HepG2 (cell line): ENCODE measurements around the gene HIF1AN. TPM values are rescaled to one million over a fixed set of nuclear protein-coding genes. Genes with fewer than 3 reads are reported as not detected.
A peak's percentile ranks its signal among the peaks of the same experiment; 100 is the strongest.

Experiments
- HMG20B ChIP-seq: conservative IDR thresholded peaks from 2 replicates; pipeline ENCODE4 v1.6.1; 2016; ENCODE audit warnings: missing genetic modification reagents, missing compliant biosample characterization
- JDP2 ChIP-seq: sonication (generic); formaldehyde crosslinking; IDR thresholded peaks from 2 replicates; pipeline ENCODE4 v1.8.1; 2022; ENCODE audit warnings: missing genetic modification reagents, borderline replicate concordance
- NAIF1 ChIP-seq: sonication (generic); formaldehyde crosslinking; IDR thresholded peaks from 2 replicates; pipeline ENCODE4 v1.5.0; 2020; ENCODE audit warnings: mild to moderate bottlenecking, missing genetic modification reagents, borderline replicate concordance
- NFKB2 ChIP-seq: sonication (generic); formaldehyde crosslinking; IDR thresholded peaks from 2 replicates; pipeline ENCODE4 v1.4.0; 2020; ENCODE audit warnings: missing genetic modification reagents, borderline replicate concordance
- PAF1 ChIP-seq: IDR thresholded peaks from 2 replicates; pipeline ENCODE4 v1.6.1; 2016; ENCODE audit warnings: missing genetic modification reagents, missing compliant biosample characterization
- TOE1 ChIP-seq: sonication (generic); formaldehyde crosslinking; IDR thresholded peaks from 2 replicates; pipeline ENCODE4 v1.4.0; 2020; ENCODE audit warnings: mild to moderate bottlenecking, missing genetic modification reagents
- ZBTB1 ChIP-seq: sonication (generic); formaldehyde crosslinking; IDR thresholded peaks from 2 replicates; pipeline ENCODE4 v1.4.0; 2020; ENCODE audit warnings: missing genetic modification reagents, borderline replicate concordance
- ZNF207 ChIP-seq: fragments of 450-650 bp; IDR thresholded peaks from 2 replicates; pipeline ENCODE4 v1.6.1; 2016; ENCODE audit warnings: antibody characterized with exemption, borderline replicate concordance
- ZNF256 ChIP-seq: sonication (generic); formaldehyde crosslinking; conservative IDR thresholded peaks from 2 replicates; pipeline ENCODE4 v1.4.0; 2020; ENCODE audit warnings: missing genetic modification reagents
- ZNF460 ChIP-seq: sonication (generic); formaldehyde crosslinking; IDR thresholded peaks from 2 replicates; pipeline ENCODE4 v1.5.1; 2020; ENCODE audit warnings: missing genetic modification reagents, mild to moderate bottlenecking, borderline replicate concordance
- ZNF484 ChIP-seq: sonication (generic); formaldehyde crosslinking; IDR thresholded peaks from 2 replicates; pipeline ENCODE4 v1.5.1; 2020; ENCODE audit warnings: mild to moderate bottlenecking, low read depth, missing genetic modification reagents, borderline replicate concordance
- ZNF737 ChIP-seq: sonication (generic); formaldehyde crosslinking; IDR thresholded peaks from 2 replicates; pipeline ENCODE4 v1.5.0; 2020; ENCODE audit warnings: missing genetic modification reagents, mild to moderate bottlenecking, borderline replicate concordance
- polyA plus RNA-seq, 8 experiments: library from polyadenylated mRNA; depleted of rRNA in 3 of 8; stranded (reverse) in 7 of 8; unstranded in 1 of 8; fragments of >200 nt; fragmentation: Illumina TruSeq in 4 of 8; extraction: Trizol in 4 of 8; gene quantifications; 2 replicates each; pipeline versions ENCODE4 v1.2.1 to v1.2.3, GENCODE V29; 2011 to 2016; ENCODE audit warnings: low read depth in 4 of 8, missing spikeins in 1 of 8, mixed read lengths in 1 of 8; ENCODE audit not compliant: insufficient read depth in 1 of 8
- total RNA-seq, 5 experiments: library from RNA; depleted of rRNA; stranded (reverse); fragments of >200 nt; fragmentation: Illumina TruSeq; extraction: Trizol; gene quantifications; 2 replicates each; pipeline ENCODE4 v1.2.3, GENCODE V29; 2016; ENCODE audit warnings: low read depth in 1 of 5
- TF ChIP-seq, protein P1 (sequence below): sonication (generic); formaldehyde crosslinking; IDR thresholded peaks from 2 replicates; pipeline ENCODE4 v1.4.0; 2020; ENCODE audit warnings: mild to moderate bottlenecking, low read depth, missing genetic modification reagents
- TF ChIP-seq, protein P2 (sequence below): sonication (generic); formaldehyde crosslinking; IDR thresholded peaks from 2 replicates; pipeline ENCODE4 v1.5.0; 2020; ENCODE audit warnings: mild to moderate bottlenecking, missing genetic modification reagents
- TF ChIP-seq, protein P3 (sequence below): sonication (generic); formaldehyde crosslinking; IDR thresholded peaks from 2 replicates; pipeline ENCODE4 v1.4.0; 2020; ENCODE audit warnings: mild to moderate bottlenecking, missing genetic modification reagents
- TF ChIP-seq, protein P4 (sequence below): fragments of 450-650 bp; IDR thresholded peaks from 2 replicates; pipeline ENCODE4 v1.6.1; 2016
- TF ChIP-seq, protein P5 (sequence below): IDR thresholded peaks from 2 replicates; pipeline ENCODE4 v1.6.1; 2016; ENCODE audit warnings: low read depth, borderline replicate concordance

The HIF1AN gene
- total and polyA plus RNA-seq, 2 of the 13 experiments (the other 11 are each of a cell fraction or from before 2014, with no cell fraction given), result 8.6 to 10.7 TPM

DNA sequence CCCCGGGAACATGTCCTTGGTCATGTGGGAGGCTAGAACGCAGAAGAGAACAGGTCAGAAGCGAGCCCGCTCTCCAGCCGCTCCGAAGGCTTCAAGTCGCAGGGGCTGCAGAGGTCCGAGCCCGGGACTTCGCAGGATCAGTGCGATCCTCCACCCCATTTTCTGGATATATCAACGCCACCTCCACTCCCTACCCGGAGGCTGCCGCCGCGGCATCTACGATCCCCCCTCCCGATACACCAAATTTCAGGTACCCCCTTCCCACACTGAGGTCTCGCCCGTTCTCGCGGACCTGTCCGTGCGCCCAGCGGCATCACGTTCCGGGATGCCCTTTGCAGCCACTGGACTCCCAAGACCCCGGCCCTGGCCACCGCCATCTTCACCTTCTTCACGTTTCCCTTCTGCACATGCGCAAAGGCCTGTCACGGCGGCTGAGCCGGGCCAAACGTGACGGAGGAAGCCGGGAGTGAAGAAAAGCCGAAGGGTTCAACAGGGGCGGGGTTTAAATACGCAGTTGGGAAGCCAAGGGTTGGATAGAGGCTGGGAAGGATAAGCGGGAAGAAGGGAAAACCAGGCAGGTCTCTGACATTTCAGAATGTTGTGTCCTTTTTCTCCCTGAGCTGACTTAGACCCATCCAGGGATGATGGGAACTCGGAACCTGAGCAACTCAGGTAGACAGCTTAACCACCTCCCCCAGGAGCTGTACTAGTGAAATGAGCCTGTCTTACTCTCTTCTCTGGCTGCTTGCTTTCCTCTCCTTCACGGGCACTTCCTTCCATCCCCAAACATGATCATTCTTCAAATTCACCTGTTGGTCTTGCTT lies 6.1 kb upstream of the HIF1AN start, which contains the start of gene NDUFB8 (continued):
- TF ChIP-seq, protein P1, sequence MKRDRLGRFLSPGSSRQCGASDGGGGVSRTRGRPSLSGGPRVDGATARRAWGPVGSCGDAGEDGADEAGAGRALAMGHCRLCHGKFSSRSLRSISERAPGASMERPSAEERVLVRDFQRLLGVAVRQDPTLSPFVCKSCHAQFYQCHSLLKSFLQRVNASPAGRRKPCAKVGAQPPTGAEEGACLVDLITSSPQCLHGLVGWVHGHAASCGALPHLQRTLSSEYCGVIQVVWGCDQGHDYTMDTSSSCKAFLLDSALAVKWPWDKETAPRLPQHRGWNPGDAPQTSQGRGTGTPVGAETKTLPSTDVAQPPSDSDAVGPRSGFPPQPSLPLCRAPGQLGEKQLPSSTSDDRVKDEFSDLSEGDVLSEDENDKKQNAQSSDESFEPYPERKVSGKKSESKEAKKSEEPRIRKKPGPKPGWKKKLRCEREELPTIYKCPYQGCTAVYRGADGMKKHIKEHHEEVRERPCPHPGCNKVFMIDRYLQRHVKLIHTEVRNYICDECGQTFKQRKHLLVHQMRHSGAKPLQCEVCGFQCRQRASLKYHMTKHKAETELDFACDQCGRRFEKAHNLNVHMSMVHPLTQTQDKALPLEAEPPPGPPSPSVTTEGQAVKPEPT (CRISPR knock-in tag), result peak; percentile 24; the same call in 1 of the 2 replicates
- TF ChIP-seq ZNF737 (CRISPR knock-in tag) (peak; percentile 63; the same call in 1 of the 2 replicates), ZBTB1 (no peak), TOE1 (no peak), NAIF1 (CRISPR knock-in tag) (no peak), HMG20B (CRISPR knock-in tag) (0 out of 2 replicates have a peak, but pooled peaks have one; percentile 21), ZNF207 (no peak), NFKB2 (CRISPR knock-in tag) (peak; percentile 69; the same call in 1 of the 2 replicates), ZNF256 (CRISPR knock-in tag) (no peak), ZNF460 (CRISPR knock-in tag) (no peak), ZNF484 (CRISPR knock-in tag) (no peak), JDP2 (CRISPR knock-in tag) (no peak; the same call in 1 of the 2 replicates), PAF1 (no peak)
- TF ChIP-seq, protein P2, sequence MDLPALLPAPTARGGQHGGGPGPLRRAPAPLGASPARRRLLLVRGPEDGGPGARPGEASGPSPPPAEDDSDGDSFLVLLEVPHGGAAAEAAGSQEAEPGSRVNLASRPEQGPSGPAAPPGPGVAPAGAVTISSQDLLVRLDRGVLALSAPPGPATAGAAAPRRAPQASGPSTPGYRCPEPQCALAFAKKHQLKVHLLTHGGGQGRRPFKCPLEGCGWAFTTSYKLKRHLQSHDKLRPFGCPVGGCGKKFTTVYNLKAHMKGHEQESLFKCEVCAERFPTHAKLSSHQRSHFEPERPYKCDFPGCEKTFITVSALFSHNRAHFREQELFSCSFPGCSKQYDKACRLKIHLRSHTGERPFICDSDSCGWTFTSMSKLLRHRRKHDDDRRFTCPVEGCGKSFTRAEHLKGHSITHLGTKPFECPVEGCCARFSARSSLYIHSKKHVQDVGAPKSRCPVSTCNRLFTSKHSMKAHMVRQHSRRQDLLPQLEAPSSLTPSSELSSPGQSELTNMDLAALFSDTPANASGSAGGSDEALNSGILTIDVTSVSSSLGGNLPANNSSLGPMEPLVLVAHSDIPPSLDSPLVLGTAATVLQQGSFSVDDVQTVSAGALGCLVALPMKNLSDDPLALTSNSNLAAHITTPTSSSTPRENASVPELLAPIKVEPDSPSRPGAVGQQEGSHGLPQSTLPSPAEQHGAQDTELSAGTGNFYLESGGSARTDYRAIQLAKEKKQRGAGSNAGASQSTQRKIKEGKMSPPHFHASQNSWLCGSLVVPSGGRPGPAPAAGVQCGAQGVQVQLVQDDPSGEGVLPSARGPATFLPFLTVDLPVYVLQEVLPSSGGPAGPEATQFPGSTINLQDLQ (CRISPR knock-in tag), result peak; percentile 80; the same call in 1 of the 2 replicates
- TF ChIP-seq, protein P3, sequence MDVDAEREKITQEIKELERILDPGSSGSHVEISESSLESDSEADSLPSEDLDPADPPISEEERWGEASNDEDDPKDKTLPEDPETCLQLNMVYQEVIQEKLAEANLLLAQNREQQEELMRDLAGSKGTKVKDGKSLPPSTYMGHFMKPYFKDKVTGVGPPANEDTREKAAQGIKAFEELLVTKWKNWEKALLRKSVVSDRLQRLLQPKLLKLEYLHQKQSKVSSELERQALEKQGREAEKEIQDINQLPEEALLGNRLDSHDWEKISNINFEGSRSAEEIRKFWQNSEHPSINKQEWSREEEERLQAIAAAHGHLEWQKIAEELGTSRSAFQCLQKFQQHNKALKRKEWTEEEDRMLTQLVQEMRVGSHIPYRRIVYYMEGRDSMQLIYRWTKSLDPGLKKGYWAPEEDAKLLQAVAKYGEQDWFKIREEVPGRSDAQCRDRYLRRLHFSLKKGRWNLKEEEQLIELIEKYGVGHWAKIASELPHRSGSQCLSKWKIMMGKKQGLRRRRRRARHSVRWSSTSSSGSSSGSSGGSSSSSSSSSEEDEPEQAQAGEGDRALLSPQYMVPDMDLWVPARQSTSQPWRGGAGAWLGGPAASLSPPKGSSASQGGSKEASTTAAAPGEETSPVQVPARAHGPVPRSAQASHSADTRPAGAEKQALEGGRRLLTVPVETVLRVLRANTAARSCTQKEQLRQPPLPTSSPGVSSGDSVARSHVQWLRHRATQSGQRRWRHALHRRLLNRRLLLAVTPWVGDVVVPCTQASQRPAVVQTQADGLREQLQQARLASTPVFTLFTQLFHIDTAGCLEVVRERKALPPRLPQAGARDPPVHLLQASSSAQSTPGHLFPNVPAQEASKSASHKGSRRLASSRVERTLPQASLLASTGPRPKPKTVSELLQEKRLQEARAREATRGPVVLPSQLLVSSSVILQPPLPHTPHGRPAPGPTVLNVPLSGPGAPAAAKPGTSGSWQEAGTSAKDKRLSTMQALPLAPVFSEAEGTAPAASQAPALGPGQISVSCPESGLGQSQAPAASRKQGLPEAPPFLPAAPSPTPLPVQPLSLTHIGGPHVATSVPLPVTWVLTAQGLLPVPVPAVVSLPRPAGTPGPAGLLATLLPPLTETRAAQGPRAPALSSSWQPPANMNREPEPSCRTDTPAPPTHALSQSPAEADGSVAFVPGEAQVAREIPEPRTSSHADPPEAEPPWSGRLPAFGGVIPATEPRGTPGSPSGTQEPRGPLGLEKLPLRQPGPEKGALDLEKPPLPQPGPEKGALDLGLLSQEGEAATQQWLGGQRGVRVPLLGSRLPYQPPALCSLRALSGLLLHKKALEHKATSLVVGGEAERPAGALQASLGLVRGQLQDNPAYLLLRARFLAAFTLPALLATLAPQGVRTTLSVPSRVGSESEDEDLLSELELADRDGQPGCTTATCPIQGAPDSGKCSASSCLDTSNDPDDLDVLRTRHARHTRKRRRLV (CRISPR knock-in tag), result no peak
- TF ChIP-seq, protein P4, sequence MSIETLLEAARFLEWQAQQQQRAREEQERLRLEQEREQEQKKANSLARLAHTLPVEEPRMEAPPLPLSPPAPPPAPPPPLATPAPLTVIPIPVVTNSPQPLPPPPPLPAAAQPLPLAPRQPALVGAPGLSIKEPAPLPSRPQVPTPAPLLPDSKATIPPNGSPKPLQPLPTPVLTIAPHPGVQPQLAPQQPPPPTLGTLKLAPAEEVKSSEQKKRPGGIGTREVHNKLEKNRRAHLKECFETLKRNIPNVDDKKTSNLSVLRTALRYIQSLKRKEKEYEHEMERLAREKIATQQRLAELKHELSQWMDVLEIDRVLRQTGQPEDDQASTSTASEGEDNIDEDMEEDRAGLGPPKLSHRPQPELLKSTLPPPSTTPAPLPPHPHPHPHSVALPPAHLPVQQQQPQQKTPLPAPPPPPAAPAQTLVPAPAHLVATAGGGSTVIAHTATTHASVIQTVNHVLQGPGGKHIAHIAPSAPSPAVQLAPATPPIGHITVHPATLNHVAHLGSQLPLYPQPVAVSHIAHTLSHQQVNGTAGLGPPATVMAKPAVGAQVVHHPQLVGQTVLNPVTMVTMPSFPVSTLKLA, result no peak
- TF ChIP-seq, protein P5, sequence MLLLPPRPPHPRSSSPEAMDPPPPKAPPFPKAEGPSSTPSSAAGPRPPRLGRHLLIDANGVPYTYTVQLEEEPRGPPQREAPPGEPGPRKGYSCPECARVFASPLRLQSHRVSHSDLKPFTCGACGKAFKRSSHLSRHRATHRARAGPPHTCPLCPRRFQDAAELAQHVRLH (CRISPR knock-in tag), result no peak
